Vagina (tissue), 2 donors: Measurements from ENCODE around the gene OR5H2.

ENCODE experiments used
- POLR2A ChIP-seq, 2 donors: fragments of 450-650 bp; IDR thresholded peaks; one replicate each; pipeline ENCODE4 v1.6.1; 2017; ENCODE audit warnings: antibody characterized with exemption in 2 of 2, mild to moderate bottlenecking in 2 of 2, moderate library complexity in 2 of 2
- POLR2AphosphoS5 ChIP-seq, 2 donors: sonication (generic); formaldehyde crosslinking; IDR thresholded peaks; one replicate each; pipeline ENCODE4 v1.9.0; 2017; ENCODE audit warnings: antibody characterized with exemption in 2 of 2, mild to moderate bottlenecking in 2 of 2, low read depth in 1 of 2; ENCODE audit not compliant: insufficient read depth in 1 of 2
- TF ChIP-seq, protein P1 (sequence below), 3 experiments: fragments of 450-650 bp in 2 of 3; fragments of 200-600 bp in 1 of 3; sonication (generic) in 1 of 3; IDR thresholded peaks; one replicate each; pipeline ENCODE4 v1.5.1; 2017 to 2019; ENCODE audit warnings: antibody characterized with exemption in 3 of 3, mild to moderate bottlenecking in 2 of 3, moderate library complexity in 2 of 3

DNA sequence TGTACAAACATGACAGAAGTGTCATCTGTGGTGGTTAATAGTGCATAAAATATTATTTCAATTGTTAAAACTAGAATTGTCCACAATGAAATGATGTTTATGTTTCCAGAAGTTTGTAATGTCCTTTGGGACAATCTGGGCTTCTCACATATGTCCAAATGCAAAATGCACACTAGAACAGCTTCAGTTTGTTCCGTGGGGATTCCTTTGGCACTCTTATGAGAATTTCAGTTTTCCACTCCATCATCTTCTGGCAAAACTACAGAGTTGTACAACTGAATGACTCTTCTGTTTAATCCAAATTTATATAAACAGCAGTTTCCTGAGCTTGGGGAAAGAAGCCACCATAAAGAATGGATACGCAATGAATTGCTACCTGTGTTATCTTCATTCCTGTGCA, 20.3 kb upstream of the OR5H2 start:
- TF ChIP-seq POLR2A (IDR thresholded peaks at IDR 0.05) (no peak), POLR2AphosphoS5 (IDR thresholded peaks at IDR 0.05; ENCODE audit: insufficient read depth in 1 of 2, low read depth in 1 of 2) (no peak)
- TF ChIP-seq, protein P1, sequence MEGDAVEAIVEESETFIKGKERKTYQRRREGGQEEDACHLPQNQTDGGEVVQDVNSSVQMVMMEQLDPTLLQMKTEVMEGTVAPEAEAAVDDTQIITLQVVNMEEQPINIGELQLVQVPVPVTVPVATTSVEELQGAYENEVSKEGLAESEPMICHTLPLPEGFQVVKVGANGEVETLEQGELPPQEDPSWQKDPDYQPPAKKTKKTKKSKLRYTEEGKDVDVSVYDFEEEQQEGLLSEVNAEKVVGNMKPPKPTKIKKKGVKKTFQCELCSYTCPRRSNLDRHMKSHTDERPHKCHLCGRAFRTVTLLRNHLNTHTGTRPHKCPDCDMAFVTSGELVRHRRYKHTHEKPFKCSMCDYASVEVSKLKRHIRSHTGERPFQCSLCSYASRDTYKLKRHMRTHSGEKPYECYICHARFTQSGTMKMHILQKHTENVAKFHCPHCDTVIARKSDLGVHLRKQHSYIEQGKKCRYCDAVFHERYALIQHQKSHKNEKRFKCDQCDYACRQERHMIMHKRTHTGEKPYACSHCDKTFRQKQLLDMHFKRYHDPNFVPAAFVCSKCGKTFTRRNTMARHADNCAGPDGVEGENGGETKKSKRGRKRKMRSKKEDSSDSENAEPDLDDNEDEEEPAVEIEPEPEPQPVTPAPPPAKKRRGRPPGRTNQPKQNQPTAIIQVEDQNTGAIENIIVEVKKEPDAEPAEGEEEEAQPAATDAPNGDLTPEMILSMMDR (IDR thresholded peaks at IDR 0.05), result no peak
